NOMO-1 treated with dmso at 0.1 percent for 144 hours (cell line): ENCODE data around the gene KRI1.

Source experiments
- DNase-seq: peaks from one replicate; lab custom pipeline; 2025; ENCODE audit not compliant: unreplicated experiment; lab: John Stamatoyannopoulos, UW

The KRI1 gene

DNA sequence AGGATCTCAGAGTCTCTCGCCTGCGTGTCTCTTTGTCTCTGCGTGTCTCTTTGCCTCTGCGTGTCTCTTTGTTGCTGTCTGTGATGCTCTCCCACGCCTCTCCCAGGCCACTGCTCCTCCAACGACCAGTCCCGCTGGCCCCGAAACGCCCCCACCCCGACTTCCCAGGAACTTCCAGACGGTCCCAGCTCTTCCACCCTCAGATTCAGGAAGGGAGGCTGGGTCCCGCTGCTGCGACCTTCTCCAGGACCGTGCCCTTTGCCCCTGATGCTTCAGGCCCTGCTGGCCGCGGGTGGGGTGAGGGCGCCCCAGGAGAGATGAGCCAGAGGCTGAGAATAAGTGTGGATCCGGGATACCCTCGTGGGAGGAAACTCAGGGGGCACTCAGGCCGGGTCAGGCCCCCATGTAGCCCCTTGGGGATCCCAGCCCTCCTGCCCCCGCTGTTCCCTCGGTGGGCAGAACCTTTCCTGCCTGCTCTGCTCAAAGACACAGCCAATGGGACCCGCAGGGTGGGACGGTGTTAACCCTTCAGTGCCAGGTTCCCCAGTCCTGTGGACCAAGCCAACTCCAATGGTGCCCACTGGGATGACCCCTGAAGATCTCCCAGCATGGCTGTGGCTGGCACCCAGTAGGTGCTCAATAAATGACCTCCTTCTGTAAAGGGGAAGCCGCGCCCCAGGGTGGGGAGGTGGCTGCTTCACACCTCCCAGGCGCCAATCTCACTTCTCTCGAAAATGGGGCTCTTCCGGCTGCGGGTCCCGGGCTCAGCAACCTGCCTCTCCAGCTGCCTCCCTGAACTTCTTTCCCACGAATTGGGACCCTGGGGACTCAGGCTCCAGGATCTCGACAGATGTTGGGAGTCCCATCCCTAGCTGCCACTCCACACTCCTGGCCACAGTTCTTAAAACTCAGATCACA lies 47.1 kb downstream of the KRI1 start:
- peak; percentile 12 for DNase-seq

DNA sequence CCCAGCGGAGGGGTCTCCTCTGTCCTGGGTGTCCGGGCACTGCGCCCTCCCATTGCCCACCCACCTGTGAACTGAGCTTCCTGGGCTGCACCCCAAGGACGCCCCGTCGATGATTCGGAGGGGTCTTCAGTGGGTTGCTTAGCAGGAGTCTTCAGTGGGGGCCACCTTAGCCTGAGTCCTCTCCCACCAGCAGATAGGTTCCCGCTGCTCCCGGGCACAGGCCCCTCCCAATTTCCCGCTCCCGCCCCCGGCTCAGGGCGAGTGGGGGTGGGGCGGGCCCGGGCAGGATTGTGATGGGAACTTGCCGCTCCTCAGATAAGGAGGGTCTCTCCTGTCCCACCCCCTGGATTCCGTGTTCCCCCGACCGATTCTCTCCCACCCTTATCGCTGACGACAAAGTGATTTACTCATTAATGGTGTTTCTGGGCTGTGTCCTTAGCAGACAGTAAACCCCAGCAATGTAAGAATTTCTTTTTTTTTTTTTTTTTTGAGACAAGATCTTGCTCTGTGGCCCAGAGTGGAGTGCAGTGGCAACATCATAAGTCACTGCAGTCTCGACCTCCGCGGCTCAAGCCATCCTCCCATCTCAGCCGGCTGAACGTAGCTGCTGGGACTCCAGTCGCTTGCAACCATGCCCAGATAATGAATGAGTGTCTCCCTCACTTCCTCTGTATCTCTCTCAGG lies 47.9 kb downstream of the KRI1 start:
- DNase-seq, result no peak

DNA sequence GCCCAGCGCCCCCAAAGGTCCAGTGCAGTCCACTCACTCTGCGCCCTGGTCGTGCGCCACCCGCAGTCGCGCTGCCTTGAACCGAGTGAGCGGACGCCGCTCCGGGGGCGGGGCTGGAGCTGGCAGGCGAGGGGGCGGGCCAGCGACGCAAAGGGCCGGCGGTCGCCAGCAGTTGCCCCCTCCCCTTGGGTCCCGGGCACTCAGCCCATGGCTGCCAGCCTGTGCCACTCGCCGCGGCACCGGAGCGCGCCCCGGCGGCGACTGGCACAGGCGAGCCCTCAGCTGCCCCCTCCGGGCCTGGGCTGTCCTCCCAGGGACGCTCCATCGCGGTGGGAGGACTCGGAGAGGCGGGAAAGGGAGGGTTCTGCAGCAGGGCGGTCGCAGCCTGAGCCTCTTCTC lies 48.5 kb downstream of the KRI1 start, which contains the start of gene S1PR5:
S1PR5 (minus strand) TSS at position 87 of the 399 bp plus-strand sequence. CDS start 2,436 bp downstream, outside the sequence.
- no peak for DNase-seq

DNA sequence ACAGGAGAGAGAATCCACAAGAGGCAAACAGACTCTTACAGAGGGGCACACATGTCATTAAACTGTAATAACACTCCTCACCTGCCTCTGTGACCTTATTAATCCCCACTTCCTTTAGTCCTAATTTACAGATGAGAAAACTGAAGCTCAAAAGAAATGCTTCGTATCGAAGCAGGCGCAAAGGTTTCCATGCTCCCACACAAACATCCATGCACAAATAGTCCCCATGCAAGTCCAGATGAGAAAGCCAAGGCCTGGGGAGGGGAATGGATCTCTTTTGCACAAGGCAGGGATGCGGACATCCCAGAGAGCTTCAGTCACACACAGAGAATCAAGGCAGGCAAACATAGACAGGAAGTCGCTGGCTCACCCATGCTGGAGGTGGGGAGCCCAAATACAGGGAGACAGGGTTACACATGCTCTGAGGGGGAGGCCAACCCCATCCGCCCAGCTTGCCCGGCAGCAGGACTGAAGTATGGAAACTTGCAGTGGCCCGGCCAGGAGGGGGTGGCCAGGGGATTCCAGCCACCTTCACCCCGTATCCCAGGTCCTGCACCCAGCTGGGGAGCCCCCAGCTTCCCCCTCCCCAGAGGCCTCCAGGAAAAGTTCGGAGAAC lies 49.0 kb downstream of the KRI1 start:
- DNase-seq, result no peak

DNA sequence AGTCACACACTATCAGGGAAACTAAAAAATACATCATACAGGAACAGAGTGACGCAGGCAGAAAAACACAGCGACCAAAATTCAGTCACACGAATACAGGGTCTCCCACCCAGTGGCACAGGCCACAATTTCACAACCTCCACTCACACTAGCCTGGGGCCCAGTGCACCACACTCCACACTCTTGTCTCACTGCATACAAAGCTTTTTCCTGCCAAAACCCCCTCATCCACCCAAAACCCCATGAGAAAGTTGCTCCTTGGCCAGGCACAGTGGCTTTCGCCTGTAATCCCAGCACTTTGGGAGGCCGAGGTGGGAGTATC lies 49.8 kb downstream of the KRI1 start:
- DNase-seq, result no peak

DNA sequence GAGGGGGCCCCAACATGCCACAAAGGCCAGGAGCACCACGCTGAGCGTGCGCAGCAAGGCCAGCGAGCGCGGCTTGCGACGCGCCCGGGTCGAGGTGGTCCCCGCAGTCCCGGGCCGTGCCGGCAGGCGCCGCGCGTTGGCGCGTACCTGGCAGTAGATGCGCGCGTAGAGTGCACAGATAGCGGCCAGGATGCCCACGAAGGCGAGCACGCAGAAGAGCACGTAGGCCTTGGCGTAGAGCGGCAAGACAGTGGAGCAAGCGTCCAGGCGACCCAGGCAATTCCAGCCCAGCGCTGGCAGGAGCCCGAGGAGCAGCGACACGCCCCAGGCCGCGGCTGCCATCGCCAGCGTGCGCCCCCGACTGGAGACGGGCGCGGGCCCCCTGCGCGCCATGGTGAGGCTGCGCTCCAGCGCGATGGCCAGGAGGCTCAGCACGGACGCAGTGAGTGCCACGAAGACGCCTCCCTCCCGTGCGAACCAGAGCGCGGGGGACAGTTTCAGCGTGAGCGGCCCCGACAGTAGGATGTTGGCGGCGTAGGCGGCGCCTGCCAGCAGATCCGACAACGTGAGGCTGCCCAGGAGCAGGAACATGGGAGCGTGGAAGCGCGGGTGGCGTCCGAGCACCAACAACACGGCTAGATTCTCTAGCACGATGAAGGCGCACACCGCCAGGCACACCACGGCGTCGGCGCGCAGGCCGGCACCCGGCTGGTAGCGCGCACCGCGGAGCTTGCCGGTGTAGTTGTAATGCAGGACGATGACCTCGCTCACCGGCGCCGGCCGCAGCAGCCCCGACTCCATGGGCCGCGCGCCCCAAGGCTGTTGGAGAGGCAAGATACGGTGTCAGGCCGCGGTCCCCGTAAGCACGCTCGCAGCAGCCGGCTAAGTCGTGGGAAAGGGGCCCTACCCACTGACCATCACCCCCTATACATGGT lies 51.3 kb downstream of the KRI1 start:
- no peak for DNase-seq

DNA sequence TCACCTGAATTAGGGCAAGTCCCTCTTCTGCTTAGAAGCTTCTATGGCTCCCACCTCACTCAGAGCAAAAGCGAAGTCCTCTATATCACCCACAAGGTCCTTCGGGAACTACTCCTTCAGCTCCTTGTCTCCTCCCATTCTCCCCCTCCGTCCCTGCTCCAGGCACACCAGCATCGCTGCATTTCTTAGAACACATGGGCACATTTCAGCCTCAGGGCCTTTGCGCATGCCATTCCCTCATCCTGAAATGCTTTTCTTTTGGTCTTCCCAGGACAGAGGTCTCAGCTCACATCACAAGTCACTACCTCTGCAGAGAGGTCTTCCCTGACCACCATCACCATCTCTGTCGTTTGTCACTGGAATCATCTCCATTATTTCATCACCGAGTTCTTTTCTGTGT lies 52.6 kb downstream of the KRI1 start:
- no peak for DNase-seq

DNA sequence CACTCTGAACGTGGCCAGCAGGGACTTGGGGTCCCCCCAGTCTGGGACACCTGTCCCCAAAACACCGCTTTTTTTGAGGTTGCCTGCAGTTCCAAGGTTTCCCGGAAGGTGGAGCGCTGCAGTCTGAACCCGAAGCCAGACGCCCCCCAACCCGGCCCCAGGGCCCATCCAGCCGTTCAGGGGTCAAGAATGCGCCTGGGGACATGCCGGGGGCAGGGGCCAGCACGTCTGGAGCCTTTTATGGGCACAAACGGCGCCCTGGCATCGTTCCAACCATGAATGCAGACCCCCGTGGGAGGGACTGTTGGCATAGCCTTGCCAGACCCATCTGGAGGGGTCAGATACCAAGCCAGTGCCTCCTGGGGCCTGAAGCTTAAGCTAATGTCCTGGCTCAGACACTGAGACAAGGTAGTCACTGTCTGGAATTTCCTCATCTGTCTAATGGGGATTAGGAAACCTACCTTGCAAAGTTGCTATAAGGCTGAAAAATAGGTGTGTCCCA lies 55.5 kb downstream of the KRI1 start:
- DNase-seq, result no peak

DNA sequence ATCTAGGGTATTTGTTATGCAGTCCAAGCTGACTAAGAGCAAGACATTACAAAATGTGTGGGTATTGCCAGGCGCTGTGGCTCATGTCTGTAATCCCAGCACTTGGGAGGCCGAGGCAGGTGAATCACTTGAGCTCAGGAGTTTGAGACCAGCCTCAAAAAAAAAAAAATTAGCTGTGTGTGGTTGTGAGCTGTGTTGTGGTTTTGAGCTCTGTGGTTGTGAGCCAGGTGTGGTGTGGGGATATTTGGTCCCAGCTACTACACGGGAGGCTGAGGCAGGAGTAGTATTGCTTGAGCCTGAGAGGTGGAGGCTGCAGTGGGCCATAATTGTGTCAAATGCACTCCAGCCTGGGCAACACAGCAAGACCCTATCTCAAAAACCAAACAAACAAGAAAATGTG lies 57.1 kb downstream of the KRI1 start:
- DNase-seq, result no peak

DNA sequence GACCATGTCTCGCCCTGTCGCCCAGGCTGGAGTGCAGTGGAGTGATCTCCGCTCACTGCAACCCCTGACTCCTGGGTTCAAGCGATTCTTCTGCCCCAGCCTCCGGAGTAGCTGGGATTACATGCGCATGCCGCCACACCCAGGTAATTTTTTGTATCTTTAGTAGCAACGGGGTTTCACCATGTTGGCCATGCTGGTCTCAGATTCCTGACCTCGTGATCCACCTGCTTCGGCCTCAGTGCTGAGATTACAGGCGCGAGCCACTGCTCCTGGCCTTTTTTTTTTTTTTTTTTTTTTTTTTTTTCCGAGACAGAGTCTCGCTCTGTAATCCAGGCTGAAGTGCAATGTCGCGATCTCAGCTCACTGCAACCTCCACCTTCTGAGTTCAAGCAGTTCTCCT lies 57.8 kb downstream of the KRI1 start:
- DNase-seq, result no peak

DNA sequence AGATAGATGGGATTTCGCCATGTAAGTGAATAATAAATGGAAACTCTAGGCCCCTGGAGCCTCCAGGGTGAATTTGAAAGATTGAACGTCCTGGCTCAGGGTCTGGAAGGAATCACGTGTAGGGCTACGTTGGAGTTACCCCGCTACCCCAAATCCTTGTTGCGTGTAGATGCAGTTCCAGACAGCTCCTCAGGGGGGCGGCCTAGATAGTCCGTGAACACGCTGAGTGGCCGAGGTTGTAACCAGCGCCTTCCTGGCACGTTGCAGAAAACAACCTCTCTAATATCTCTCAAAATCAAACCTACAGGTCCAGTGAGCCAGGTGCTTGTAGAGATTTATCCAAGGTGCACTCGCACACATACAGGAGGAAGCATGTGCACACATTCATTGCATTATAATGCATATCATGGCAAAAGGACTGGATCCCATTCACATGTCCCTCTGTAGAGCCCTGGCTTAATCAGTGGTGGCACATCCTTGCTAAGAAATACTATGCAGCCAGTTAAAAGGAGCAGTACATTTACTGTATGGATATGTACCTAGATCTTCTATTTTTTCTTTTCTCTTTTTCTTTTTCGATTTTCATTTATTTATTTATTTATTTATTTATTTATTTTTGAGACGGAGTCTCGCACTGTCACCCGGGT lies 60.1 kb downstream of the KRI1 start:
- peak; percentile 56 for DNase-seq
